ENCODE measurements around the gene PLVAP.
A peak's percentile ranks its signal among the peaks of the same experiment; 100 is the strongest.

PLVAP gene

GRCh38 chr19:17358395-17358794 lies 18.7 kb downstream of the PLVAP start:
- H3K27me3 ChIP-seq (ENCODE audit: insufficient read depth, low read length, poor library complexity): no peaks in the 10 kb centered on the region
- no peak overlapping the region for H2BK120ac ChIP-seq (ENCODE audit: low read depth, low read length)
- no peaks in the 10 kb centered on the region for H3K36me3 ChIP-seq (ENCODE audit: control insufficient read depth, insufficient read depth, low read length)
- no peak overlapping the region for H3K18ac ChIP-seq (ENCODE audit: low read length)
- WGBS (ENCODE audit: extremely low coverage, insufficient coverage, low lambda C conversion rate): no CpG with 5 or more reads among the region's 7 CpGs
- no peak overlapping the region for H3K9ac ChIP-seq (ENCODE audit: low read length)
- H3K4ac ChIP-seq (ENCODE audit: low read depth, low read length): no peak overlapping the region
- no peak overlapping the region for H3K23ac ChIP-seq (ENCODE audit: low read length)
- no peak overlapping the region for H2AK5ac ChIP-seq (ENCODE audit: low read length)
- H2BK15ac ChIP-seq (replicated peaks; ENCODE audit: low read depth): no peak overlapping the region
- no peaks in the 10 kb centered on the region for H3K79me2 ChIP-seq (ENCODE audit: control insufficient read depth, insufficient read depth, low read length)
- no peak overlapping the region for H4K8ac ChIP-seq (ENCODE audit: low read depth, low read length)
- H3K27ac ChIP-seq (ENCODE audit: low read depth, low read length): no peak overlapping the region
- H3K4me3 ChIP-seq (ENCODE audit: low read length): no peak overlapping the region
- H3K79me1 ChIP-seq (ENCODE audit: low read length): no peaks in the 10 kb centered on the region
- no peak overlapping the region for H4K5ac ChIP-seq (ENCODE audit: low read length)
- DNase-seq: no peak
- no peak overlapping the region for H3K4me2 ChIP-seq (ENCODE audit: low read length)
- no peak overlapping the region for H3K56ac ChIP-seq (ENCODE audit: low read length)
- H2BK5ac ChIP-seq (ENCODE audit: low read length): no peak overlapping the region
- H3K4me1 ChIP-seq (ENCODE audit: control insufficient read depth, low read depth, low read length): no peaks in the 10 kb centered on the region

- H4K8ac ChIP-seq (ENCODE audit: low read depth, low read length): no peak overlapping the region
- no peak overlapping the region for H3K27ac ChIP-seq (ENCODE audit: low read depth, low read length)
- H3K4me3 ChIP-seq (ENCODE audit: low read length): no peak overlapping the region
- H3K79me2 ChIP-seq (ENCODE audit: control insufficient read depth, insufficient read depth, low read length): no peaks in the 10 kb centered on the region
- H3K23ac ChIP-seq (ENCODE audit: low read length): no peak overlapping the region
- H2AK5ac ChIP-seq (ENCODE audit: low read length): no peak overlapping the region
- no peaks in the 10 kb centered on the region for H3K27me3 ChIP-seq (ENCODE audit: insufficient read depth, low read length, poor library complexity)
- no CpG with 5 or more reads among the region's 11 CpGs for WGBS (ENCODE audit: extremely low coverage, insufficient coverage, low lambda C conversion rate)
- no peaks in the 10 kb centered on the region for H3K36me3 ChIP-seq (ENCODE audit: control insufficient read depth, insufficient read depth, low read length)
- H3K56ac ChIP-seq (ENCODE audit: low read length): no peak overlapping the region
- no peak overlapping the region for H2BK15ac ChIP-seq (replicated peaks; ENCODE audit: low read depth)
- no peaks in the 10 kb centered on the region for H3K79me1 ChIP-seq (ENCODE audit: low read length)
- no peak overlapping the region for H2BK5ac ChIP-seq (ENCODE audit: low read length)
- H3K9ac ChIP-seq (ENCODE audit: low read length): no peak overlapping the region
- H2BK120ac ChIP-seq (ENCODE audit: low read depth, low read length): no peak overlapping the region
- no peak overlapping the region for H3K4me2 ChIP-seq (ENCODE audit: low read length)
- H3K4ac ChIP-seq (ENCODE audit: low read depth, low read length): no peak overlapping the region
- no peaks in the 10 kb centered on the region for H3K4me1 ChIP-seq (ENCODE audit: control insufficient read depth, low read depth, low read length)
- no peak overlapping the region for H3K18ac ChIP-seq (ENCODE audit: low read length)
- DNase-seq: no peak
- no peak overlapping the region for H4K5ac ChIP-seq (ENCODE audit: low read length)
Observed at GRCh38 chr19:17357724-17358123, 19.4 kb downstream of the PLVAP start.

- Histone ChIP-seq H3K4ac (ENCODE audit: low read depth, low read length) (no peak overlapping the region), H2AK5ac (ENCODE audit: low read length) (no peak overlapping the region), H3K23ac (ENCODE audit: low read length) (no peak overlapping the region), H4K5ac (ENCODE audit: low read length) (no peak overlapping the region), H3K36me3 (ENCODE audit: control insufficient read depth, insufficient read depth, low read length) (no peaks in the 10 kb centered on the region), H3K4me1 (ENCODE audit: control insufficient read depth, low read depth, low read length) (no peaks in the 10 kb centered on the region), H2BK5ac (ENCODE audit: low read length) (no peak overlapping the region), H2BK15ac (replicated peaks; ENCODE audit: low read depth) (no peak overlapping the region), H3K56ac (ENCODE audit: low read length) (no peak overlapping the region), H3K79me2 (ENCODE audit: control insufficient read depth, insufficient read depth, low read length) (no peaks in the 10 kb centered on the region), H4K8ac (ENCODE audit: low read depth, low read length) (no peak overlapping the region), H2BK120ac (ENCODE audit: low read depth, low read length) (no peak overlapping the region), H3K27me3 (ENCODE audit: insufficient read depth, low read length, poor library complexity) (no peaks in the 10 kb centered on the region), H3K4me2 (ENCODE audit: low read length) (no peak overlapping the region), H3K79me1 (ENCODE audit: low read length) (no peaks in the 10 kb centered on the region), H3K4me3 (ENCODE audit: low read length) (no peak overlapping the region), H3K9ac (ENCODE audit: low read length) (no peak overlapping the region), H3K27ac (ENCODE audit: low read depth, low read length) (no peak overlapping the region), H3K18ac (ENCODE audit: low read length) (no peak overlapping the region)
- DNase-seq: no peak
- no CpG with 5 or more reads among the region's 7 CpGs for WGBS (ENCODE audit: extremely low coverage, insufficient coverage, low lambda C conversion rate)
Observed at GRCh38 chr19:17357078-17357666, 20.0 kb downstream of the PLVAP start.

- Histone ChIP-seq H2BK15ac (replicated peaks; ENCODE audit: low read depth) (no peak overlapping the region), H3K56ac (ENCODE audit: low read length) (peak overlapping the region; percentile 25), H3K27ac (ENCODE audit: low read depth, low read length) (no peak overlapping the region), H3K79me2 (ENCODE audit: control insufficient read depth, insufficient read depth, low read length) (no peaks in the 10 kb centered on the region), H3K9ac (ENCODE audit: low read length) (no peak overlapping the region), H3K79me1 (ENCODE audit: low read length) (no peaks in the 10 kb centered on the region), H3K23ac (ENCODE audit: low read length) (no peak overlapping the region), H2BK5ac (ENCODE audit: low read length) (no peak overlapping the region), H4K8ac (ENCODE audit: low read depth, low read length) (no peak overlapping the region), H3K4me2 (ENCODE audit: low read length) (no peak overlapping the region), H4K5ac (ENCODE audit: low read length) (no peak overlapping the region), H3K4ac (ENCODE audit: low read depth, low read length) (no peak overlapping the region), H3K36me3 (ENCODE audit: control insufficient read depth, insufficient read depth, low read length) (no peaks in the 10 kb centered on the region), H3K27me3 (ENCODE audit: insufficient read depth, low read length, poor library complexity) (no peaks in the 10 kb centered on the region), H2AK5ac (ENCODE audit: low read length) (no peak overlapping the region), H2BK120ac (ENCODE audit: low read depth, low read length) (no peak overlapping the region), H3K4me3 (ENCODE audit: low read length) (no peak overlapping the region), H3K4me1 (ENCODE audit: control insufficient read depth, low read depth, low read length) (no peaks in the 10 kb centered on the region), H3K18ac (ENCODE audit: low read length) (no peak overlapping the region)
- no peak for DNase-seq
- WGBS (ENCODE audit: extremely low coverage, insufficient coverage, low lambda C conversion rate): no CpG with 5 or more reads among the region's 8 CpGs
Observed at GRCh38 chr19:17353386-17353785, 23.8 kb downstream of the PLVAP start.

GRCh38 chr19:17352608-17353280 lies 24.4 kb downstream of the PLVAP start:
- H3K27me3 ChIP-seq (ENCODE audit: insufficient read depth, low read length, poor library complexity): no peaks in the 10 kb centered on the region
- no peak overlapping the region for H4K5ac ChIP-seq (ENCODE audit: low read length)
- H3K56ac ChIP-seq (ENCODE audit: low read length): peak overlapping the region; percentile 25
- no peak overlapping the region for H2BK15ac ChIP-seq (replicated peaks; ENCODE audit: low read depth)
- no peaks in the 10 kb centered on the region for H3K79me1 ChIP-seq (ENCODE audit: low read length)
- no peak overlapping the region for H3K4ac ChIP-seq (ENCODE audit: low read depth, low read length)
- DNase-seq: no peak
- no peaks in the 10 kb centered on the region for H3K79me2 ChIP-seq (ENCODE audit: control insufficient read depth, insufficient read depth, low read length)
- H2BK120ac ChIP-seq (ENCODE audit: low read depth, low read length): no peak overlapping the region
- H4K8ac ChIP-seq (ENCODE audit: low read depth, low read length): no peak overlapping the region
- no peak overlapping the region for H3K9ac ChIP-seq (ENCODE audit: low read length)
- no peak overlapping the region for H3K4me3 ChIP-seq (ENCODE audit: low read length)
- H3K18ac ChIP-seq (ENCODE audit: low read length): no peak overlapping the region
- H3K4me1 ChIP-seq (ENCODE audit: control insufficient read depth, low read depth, low read length): no peaks in the 10 kb centered on the region
- H3K23ac ChIP-seq (ENCODE audit: low read length): no peak overlapping the region
- no peak overlapping the region for H3K4me2 ChIP-seq (ENCODE audit: low read length)
- no peak overlapping the region for H2AK5ac ChIP-seq (ENCODE audit: low read length)
- WGBS (ENCODE audit: extremely low coverage, insufficient coverage, low lambda C conversion rate): no CpG with 5 or more reads among the region's 14 CpGs
- H3K36me3 ChIP-seq (ENCODE audit: control insufficient read depth, insufficient read depth, low read length): no peaks in the 10 kb centered on the region
- H2BK5ac ChIP-seq (ENCODE audit: low read length): no peak overlapping the region
- H3K27ac ChIP-seq (ENCODE audit: low read depth, low read length): no peak overlapping the region
